HepG2 (cell line): Measurements from ENCODE around the gene MDFI. TPM values are rescaled to one million over a fixed set of nuclear protein-coding genes. Genes with fewer than 3 reads are reported as not detected.

Experiments
- AGO1 ChIP-seq: fragments of 200-400 bp; formaldehyde crosslinking; IDR thresholded peaks from 2 replicates; pipeline ENCODE4 v1.6.1; 2017; ENCODE audit warnings: mild to moderate bottlenecking, low read depth, low read length, moderate library complexity; ENCODE audit not compliant: poor library complexity, severe bottlenecking
- AGO2 ChIP-seq: fragments of 200-400 bp; formaldehyde crosslinking; optimal IDR thresholded peaks from 2 replicates; pipeline ENCODE3; 2017; ENCODE audit warnings: mild to moderate bottlenecking, low read depth, low read length, moderate library complexity
- EED ChIP-seq: sonication (generic); formaldehyde crosslinking; IDR thresholded peaks from 2 replicates; pipeline ENCODE4 v1.5.0; 2020; ENCODE audit warnings: mild to moderate bottlenecking, missing genetic modification reagents
- ETV6 ChIP-seq: sonication (generic); formaldehyde crosslinking; conservative IDR thresholded peaks from 2 replicates; pipeline ENCODE4 v1.4.0; 2020; ENCODE audit warnings: missing genetic modification reagents
- HDAC1 ChIP-seq: sonication (generic); formaldehyde crosslinking; IDR thresholded peaks from 2 replicates; pipeline ENCODE4 v1.5.1; 2020; ENCODE audit warnings: mild to moderate bottlenecking, missing genetic modification reagents
- KDM2A ChIP-seq: sonication (generic); formaldehyde crosslinking; IDR thresholded peaks from 2 replicates; pipeline ENCODE4 v1.4.0; 2020; ENCODE audit warnings: low read depth, missing genetic modification reagents, borderline replicate concordance
- LRRFIP1 ChIP-seq: sonication (generic); formaldehyde crosslinking; conservative IDR thresholded peaks from 2 replicates; pipeline ENCODE4 v1.4.0; 2020; ENCODE audit warnings: missing genetic modification reagents
- PAF1 ChIP-seq: IDR thresholded peaks from 2 replicates; pipeline ENCODE4 v1.6.1; 2016; ENCODE audit warnings: missing genetic modification reagents, missing compliant biosample characterization
- PHF5A ChIP-seq: IDR thresholded peaks from one replicate; pipeline ENCODE4 v1.6.1; 2018; ENCODE audit warnings: low read depth, missing genetic modification reagents; ENCODE audit not compliant: unreplicated experiment
- POLR2G ChIP-seq: fragments of 200-400 bp; formaldehyde crosslinking; IDR thresholded peaks from 2 replicates; pipeline ENCODE4 v1.6.1; 2018; ENCODE audit warnings: mild to moderate bottlenecking, low read depth, low read length, moderate library complexity
- RBM22 ChIP-seq: fragments of 200-400 bp; formaldehyde crosslinking; optimal IDR thresholded peaks from 2 replicates; pipeline ENCODE3; 2017; ENCODE audit warnings: mild to moderate bottlenecking, low read length, moderate library complexity
- SPEN ChIP-seq: sonication (generic); formaldehyde crosslinking; IDR thresholded peaks from 2 replicates; pipeline ENCODE4 v1.5.1; 2020; ENCODE audit warnings: low read depth, mild to moderate bottlenecking, missing genetic modification reagents
- TBX2 ChIP-seq: sonication (generic); formaldehyde crosslinking; IDR thresholded peaks from 2 replicates; pipeline ENCODE4 v1.5.0; 2020; ENCODE audit warnings: missing genetic modification reagents, mild to moderate bottlenecking, borderline replicate concordance
- ZFP36 ChIP-seq: fragments of 150-350 bp; IDR thresholded peaks from 2 replicates; pipeline ENCODE4 v1.6.1; 2018; ENCODE audit warnings: borderline replicate concordance, low read length, low read depth; ENCODE audit not compliant: partially characterized antibody
- ZFX ChIP-seq: sonication (generic); formaldehyde crosslinking; IDR thresholded peaks from 2 replicates; pipeline ENCODE4 v1.4.0; 2020; ENCODE audit warnings: mild to moderate bottlenecking, low read depth, missing genetic modification reagents, moderate library complexity
- ZMAT3 ChIP-seq: sonication (generic); formaldehyde crosslinking; conservative IDR thresholded peaks from 2 replicates; pipeline ENCODE4 v1.7.0; 2021; ENCODE audit warnings: missing genetic modification reagents
- ZNF17 ChIP-seq: sonication (generic); formaldehyde crosslinking; IDR thresholded peaks from 2 replicates; pipeline ENCODE4 v1.5.0; 2020; ENCODE audit warnings: mild to moderate bottlenecking, missing genetic modification reagents
- ZNF547 ChIP-seq: sonication (generic); formaldehyde crosslinking; IDR thresholded peaks from 2 replicates; pipeline ENCODE4 v1.5.1; 2020; ENCODE audit warnings: mild to moderate bottlenecking, missing genetic modification reagents
- ZNF598 ChIP-seq: sonication (generic); formaldehyde crosslinking; IDR thresholded peaks from 2 replicates; pipeline ENCODE4 v1.5.1; 2020; ENCODE audit warnings: mild to moderate bottlenecking, missing genetic modification reagents, borderline replicate concordance
- polyA plus RNA-seq, 8 experiments: library from polyadenylated mRNA; depleted of rRNA in 3 of 8; stranded (reverse) in 7 of 8; unstranded in 1 of 8; fragments of >200 nt; fragmentation: Illumina TruSeq in 4 of 8; extraction: Trizol in 4 of 8; gene quantifications; 2 replicates each; pipeline versions ENCODE4 v1.2.1 to v1.2.3, GENCODE V29; 2011 to 2016; ENCODE audit warnings: low read depth in 4 of 8, missing spikeins in 1 of 8, mixed read lengths in 1 of 8; ENCODE audit not compliant: insufficient read depth in 1 of 8
- total RNA-seq, 5 experiments: library from RNA; depleted of rRNA; stranded (reverse); fragments of >200 nt; fragmentation: Illumina TruSeq; extraction: Trizol; gene quantifications; 2 replicates each; pipeline ENCODE4 v1.2.3, GENCODE V29; 2016; ENCODE audit warnings: low read depth in 1 of 5
- TF ChIP-seq, protein P1 (sequence below): sonication (generic); formaldehyde crosslinking; IDR thresholded peaks from 2 replicates; pipeline ENCODE4 v1.4.0; 2020; ENCODE audit warnings: low read depth, mild to moderate bottlenecking, missing genetic modification reagents
- TF ChIP-seq, protein P2 (sequence below): sonication (generic); formaldehyde crosslinking; IDR thresholded peaks from 2 replicates; pipeline ENCODE4 v1.8.1; 2023; ENCODE audit warnings: missing genetic modification reagents, inconsistent platforms, borderline replicate concordance
- TF ChIP-seq, protein P3 (sequence below): sonication (generic); formaldehyde crosslinking; IDR thresholded peaks from 2 replicates; pipeline ENCODE4 v1.9.0; 2022; ENCODE audit warnings: missing genetic modification reagents, mild to moderate bottlenecking, borderline replicate concordance

Gene MDFI
- total and polyA plus RNA-seq, 2 of the 13 experiments (the other 11 are each of a cell fraction or from before 2014, with no cell fraction given) = 0.28 TPM; not detected in 1

DNA sequence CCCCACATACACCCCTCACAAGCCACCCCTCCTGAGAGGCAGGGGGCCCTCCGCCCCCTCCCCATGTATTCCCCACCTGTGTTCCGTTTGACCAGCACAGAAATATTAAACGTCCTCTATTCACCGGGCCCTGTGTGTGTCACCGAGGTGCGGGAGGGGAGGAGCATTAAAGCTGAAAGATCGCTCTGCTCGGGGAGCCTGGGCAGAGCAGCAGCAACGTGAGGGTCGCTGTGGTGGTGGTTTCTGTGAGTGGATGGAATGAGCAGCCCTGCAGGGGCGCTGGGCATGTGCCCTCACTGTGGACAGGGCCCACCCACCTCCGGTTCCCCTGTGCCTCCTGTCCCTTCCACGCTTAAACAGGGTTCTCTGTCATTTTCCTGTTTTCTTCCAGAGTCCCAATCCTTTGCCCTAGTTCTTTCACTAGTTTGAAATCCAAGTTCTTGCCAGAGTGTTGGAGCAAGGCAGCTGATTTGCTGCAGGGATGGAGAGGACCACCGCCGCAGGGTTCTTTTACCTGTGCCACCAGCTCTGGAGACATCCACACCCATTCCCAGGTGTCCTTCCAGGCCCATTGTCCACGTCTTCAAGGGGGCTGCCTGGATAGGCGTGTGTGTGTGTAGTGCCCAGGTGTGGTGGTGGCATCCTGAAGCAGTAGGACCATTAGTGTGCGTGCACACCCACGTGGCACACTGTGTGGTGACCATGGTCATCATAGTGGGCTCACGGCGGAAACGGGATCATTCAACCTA lies 37.6 kb upstream of the MDFI start (continued):
- TF ChIP-seq, protein P1, sequence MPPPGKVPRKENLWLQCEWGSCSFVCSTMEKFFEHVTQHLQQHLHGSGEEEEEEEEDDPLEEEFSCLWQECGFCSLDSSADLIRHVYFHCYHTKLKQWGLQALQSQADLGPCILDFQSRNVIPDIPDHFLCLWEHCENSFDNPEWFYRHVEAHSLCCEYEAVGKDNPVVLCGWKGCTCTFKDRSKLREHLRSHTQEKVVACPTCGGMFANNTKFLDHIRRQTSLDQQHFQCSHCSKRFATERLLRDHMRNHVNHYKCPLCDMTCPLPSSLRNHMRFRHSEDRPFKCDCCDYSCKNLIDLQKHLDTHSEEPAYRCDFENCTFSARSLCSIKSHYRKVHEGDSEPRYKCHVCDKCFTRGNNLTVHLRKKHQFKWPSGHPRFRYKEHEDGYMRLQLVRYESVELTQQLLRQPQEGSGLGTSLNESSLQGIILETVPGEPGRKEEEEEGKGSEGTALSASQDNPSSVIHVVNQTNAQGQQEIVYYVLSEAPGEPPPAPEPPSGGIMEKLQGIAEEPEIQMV (CRISPR knock-in tag) = no peak
- peak; percentile 78 for TF ChIP-seq AGO1
- TF ChIP-seq HDAC1 (CRISPR knock-in tag) = peak; percentile 36; the same call in 1 of the 2 replicates
- TF ChIP-seq POLR2G = peak; percentile 77
- TF ChIP-seq PHF5A = peak; percentile 8
- no peak for TF ChIP-seq ZNF17 (CRISPR knock-in tag)
- TF ChIP-seq, protein P2, sequence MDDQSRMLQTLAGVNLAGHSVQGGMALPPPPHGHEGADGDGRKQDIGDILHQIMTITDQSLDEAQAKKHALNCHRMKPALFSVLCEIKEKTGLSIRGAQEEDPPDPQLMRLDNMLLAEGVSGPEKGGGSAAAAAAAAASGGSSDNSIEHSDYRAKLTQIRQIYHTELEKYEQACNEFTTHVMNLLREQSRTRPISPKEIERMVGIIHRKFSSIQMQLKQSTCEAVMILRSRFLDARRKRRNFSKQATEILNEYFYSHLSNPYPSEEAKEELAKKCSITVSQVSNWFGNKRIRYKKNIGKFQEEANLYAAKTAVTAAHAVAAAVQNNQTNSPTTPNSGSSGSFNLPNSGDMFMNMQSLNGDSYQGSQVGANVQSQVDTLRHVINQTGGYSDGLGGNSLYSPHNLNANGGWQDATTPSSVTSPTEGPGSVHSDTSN (CRISPR knock-in tag) = no peak
- TF ChIP-seq EED (CRISPR knock-in tag) = 0 out of 2 replicates have a peak, but pooled peaks have one; percentile 25
- TF ChIP-seq ETV6 = no peak
- peak; percentile 4; the same call in 1 of the 2 replicates for TF ChIP-seq ZFX
- no peak for TF ChIP-seq LRRFIP1
- peak; percentile 96 for TF ChIP-seq AGO2
- TF ChIP-seq, protein P3, sequence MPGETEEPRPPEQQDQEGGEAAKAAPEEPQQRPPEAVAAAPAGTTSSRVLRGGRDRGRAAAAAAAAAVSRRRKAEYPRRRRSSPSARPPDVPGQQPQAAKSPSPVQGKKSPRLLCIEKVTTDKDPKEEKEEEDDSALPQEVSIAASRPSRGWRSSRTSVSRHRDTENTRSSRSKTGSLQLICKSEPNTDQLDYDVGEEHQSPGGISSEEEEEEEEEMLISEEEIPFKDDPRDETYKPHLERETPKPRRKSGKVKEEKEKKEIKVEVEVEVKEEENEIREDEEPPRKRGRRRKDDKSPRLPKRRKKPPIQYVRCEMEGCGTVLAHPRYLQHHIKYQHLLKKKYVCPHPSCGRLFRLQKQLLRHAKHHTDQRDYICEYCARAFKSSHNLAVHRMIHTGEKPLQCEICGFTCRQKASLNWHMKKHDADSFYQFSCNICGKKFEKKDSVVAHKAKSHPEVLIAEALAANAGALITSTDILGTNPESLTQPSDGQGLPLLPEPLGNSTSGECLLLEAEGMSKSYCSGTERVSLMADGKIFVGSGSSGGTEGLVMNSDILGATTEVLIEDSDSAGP (CRISPR knock-in tag) = 0 out of 2 replicates have a peak, but pooled peaks have one; percentile 1
- peak; percentile 56; the same call in 1 of the 2 replicates for TF ChIP-seq ZNF547
- TF ChIP-seq RBM22 = peak; percentile 84
- no peak for TF ChIP-seq SPEN
- 0 out of 2 replicates have a peak, but pooled peaks have one; percentile 25 for TF ChIP-seq ZMAT3 (CRISPR knock-in tag)
- peak; percentile 46; the same call in 1 of the 2 replicates for TF ChIP-seq TBX2 (CRISPR knock-in tag)
- TF ChIP-seq ZFP36 = no peak
- peak; percentile 93; the same call in 1 of the 2 replicates for TF ChIP-seq PAF1
- peak; percentile 22 for TF ChIP-seq KDM2A (CRISPR knock-in tag)
- 0 out of 2 replicates have a peak, but pooled peaks have one; percentile 36 for TF ChIP-seq ZNF598 (CRISPR knock-in tag)
